CD4-positive, alpha-beta T cell (primary cell): Measurements from ENCODE around the gene B3GALT2. TPM values are rescaled to one million over a fixed set of nuclear protein-coding genes. Genes with fewer than 3 reads are reported as not detected.

Source experiments
- ATAC-seq: fragments of 200-7000 bp; cut with Tn5 transposase; one replicate; pipeline ENCODE4 v1.10.0; 2022; ENCODE audit warnings: mild to moderate bottlenecking; ENCODE audit not compliant: poor library complexity
- CTCF ChIA-PET: fragments of 350-600 bp; sonication (Branson Sonifier 250); formaldehyde crosslinking; loops from one replicate; lab custom pipeline; 2021; ENCODE audit warnings: antibody characterized with exemption, inconsistent platforms; lab: Charles Lee
- POLR2A ChIA-PET: fragments of 350-600 bp; sonication (Branson Sonifier 250); formaldehyde crosslinking; loops from one replicate; lab custom pipeline; 2021; ENCODE audit warnings: antibody characterized with exemption, inconsistent platforms; lab: Charles Lee
- DNase-seq, 14 experiments: peaks; one replicate each; pipeline ENCODE4 v3.0.0-alpha.2; 2013 to 2020; ENCODE audit warnings: mixed read lengths in 2 of 14
- H3K27ac ChIP-seq, 2 donors: one replicate each; pipeline versions ENCODE4 v1.5.1 to v1.7.0; 2013; ENCODE audit warnings: low read length in 2 of 2, low read depth in 1 of 2, mild to moderate bottlenecking in 1 of 2
- H3K27me3 ChIP-seq, 2 experiments: 1 replicate in 1 of 2; 2 replicates in 1 of 2; pipeline versions ENCODE4 v1.6.1 to v1.7.0; 2013; ENCODE audit warnings: low read length in 2 of 2, control low read depth in 1 of 2, mild to moderate bottlenecking in 1 of 2, moderate library complexity in 1 of 2; ENCODE audit not compliant: insufficient read depth in 2 of 2, control insufficient read depth in 1 of 2
- H3K36me3 ChIP-seq: one replicate; pipeline ENCODE4 v1.6.1; 2013; ENCODE audit warnings: low read length, control low read depth; ENCODE audit not compliant: insufficient read depth
- H3K4me1 ChIP-seq: one replicate; pipeline ENCODE4 v1.6.1; 2013; ENCODE audit warnings: low read length, control low read depth; ENCODE audit not compliant: insufficient read depth
- H3K4me3 ChIP-seq: one replicate; pipeline ENCODE4 v1.5.1; 2013; ENCODE audit warnings: mild to moderate bottlenecking, low read length, moderate library complexity
- H3K9me3 ChIP-seq, 2 experiments: 1 replicate in 1 of 2; 2 replicates in 1 of 2; pipeline versions ENCODE4 v1.6.1 to v1.7.0; 2013; ENCODE audit warnings: low read length in 2 of 2, mild to moderate bottlenecking in 2 of 2, control low read depth in 1 of 2, moderate library complexity in 1 of 2; ENCODE audit not compliant: control insufficient read depth in 1 of 2, insufficient read depth in 1 of 2
- H3K27ac Mint-ChIP-seq: one replicate; pipeline ENCODE4 v1.8.0; 2020; ENCODE audit warnings: mixed read lengths
- H3K27me3 Mint-ChIP-seq: one replicate; pipeline ENCODE4 v1.8.0; 2021; ENCODE audit warnings: mixed read lengths
- H3K36me3 Mint-ChIP-seq: one replicate; pipeline ENCODE4 v1.8.0; 2021; ENCODE audit warnings: low read depth, mixed read lengths
- H3K4me1 Mint-ChIP-seq: one replicate; pipeline ENCODE4 v1.8.0; 2021; ENCODE audit warnings: low read depth, mixed read lengths
- H3K4me3 Mint-ChIP-seq: one replicate; pipeline ENCODE4 v1.8.0; 2020; ENCODE audit warnings: mild to moderate bottlenecking, mixed read lengths
- H3K9me3 Mint-ChIP-seq: one replicate; pipeline ENCODE4 v1.8.0; 2020; ENCODE audit warnings: mixed read lengths
- intact Hi-C, 2 experiments: fragments of 100-400 bp; cut with DNase I in 1 of 2; cut with micrococcal nuclease in 1 of 2; formaldehyde crosslinking; loops; one replicate each; pipeline versions ENCODE4 v1.15.1 to v1.9.0; 2023 to 2025; cut with DNase I, micrococcal nuclease
- total RNA-seq, 174 experiments: library from RNA in 2 of 174; stranded (reverse) in 2 of 174; gene quantifications; one replicate each; pipeline ENCODE4 v1.2.3 and lab custom pipeline; 2021 to 2026
- TF ChIP-seq, protein P1 (sequence below): fragments of 200-600 bp; IDR thresholded peaks from one replicate; pipeline ENCODE4 v1.8.0; 2022; ENCODE audit warnings: antibody characterized with exemption, mild to moderate bottlenecking

Gene B3GALT2
- total RNA-seq, 2 experiments from 2014 or later, result 0.22 to 0.25 TPM

DNA sequence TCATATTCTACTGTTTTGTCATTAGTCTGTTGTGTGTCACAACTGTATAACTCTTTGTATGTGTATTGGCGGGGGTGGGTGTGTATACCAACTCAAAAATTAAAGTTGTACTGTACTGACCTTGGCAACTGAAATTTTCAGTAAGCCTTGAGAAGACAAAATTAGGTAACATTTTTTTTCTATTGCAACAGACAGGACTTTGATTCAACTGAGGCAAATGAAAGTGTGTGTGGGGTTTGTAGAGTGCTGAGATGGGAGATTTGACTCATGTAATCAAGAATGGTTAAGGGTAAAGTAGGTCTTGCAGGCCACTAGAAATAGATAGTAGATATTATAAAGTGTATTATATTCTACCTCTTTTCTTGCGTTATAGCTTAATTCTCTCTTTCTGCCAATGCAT lies 14.6 kb upstream of the B3GALT2 start:
- intact Hi-C loops, result no loop called here
- DNase-seq (no peak), ATAC-seq (no peak)
- Histone ChIP-seq H3K4me1 (no peaks in the 10 kb centered on the region), H3K27ac (no peak overlapping the region), H3K4me3 (no peak overlapping the region), H3K36me3 (peaks cover 9% of the 10 kb centered on the region), H3K27me3 (no peaks in the 10 kb centered on the region), H3K9me3 (no peaks in the 10 kb centered on the region)
- ChIA-PET POLR2A (interaction anchor here (0.9 kb wide), 1 partner anchor 11 kb away, joined by 3 read pairs; no protein-coding TSS in a partner anchor), CTCF (no interaction called here)
- Mint-ChIP-seq H3K27ac (no peak overlapping the region), H3K36me3 (peaks cover 74% of the 10 kb centered on the region), H3K4me1 (peaks cover 50% of the 10 kb centered on the region), H3K9me3 (peaks cover 4% of the 10 kb centered on the region), H3K4me3 (no peak overlapping the region), H3K27me3 (no peaks in the 10 kb centered on the region)
- TF ChIP-seq, protein P1, sequence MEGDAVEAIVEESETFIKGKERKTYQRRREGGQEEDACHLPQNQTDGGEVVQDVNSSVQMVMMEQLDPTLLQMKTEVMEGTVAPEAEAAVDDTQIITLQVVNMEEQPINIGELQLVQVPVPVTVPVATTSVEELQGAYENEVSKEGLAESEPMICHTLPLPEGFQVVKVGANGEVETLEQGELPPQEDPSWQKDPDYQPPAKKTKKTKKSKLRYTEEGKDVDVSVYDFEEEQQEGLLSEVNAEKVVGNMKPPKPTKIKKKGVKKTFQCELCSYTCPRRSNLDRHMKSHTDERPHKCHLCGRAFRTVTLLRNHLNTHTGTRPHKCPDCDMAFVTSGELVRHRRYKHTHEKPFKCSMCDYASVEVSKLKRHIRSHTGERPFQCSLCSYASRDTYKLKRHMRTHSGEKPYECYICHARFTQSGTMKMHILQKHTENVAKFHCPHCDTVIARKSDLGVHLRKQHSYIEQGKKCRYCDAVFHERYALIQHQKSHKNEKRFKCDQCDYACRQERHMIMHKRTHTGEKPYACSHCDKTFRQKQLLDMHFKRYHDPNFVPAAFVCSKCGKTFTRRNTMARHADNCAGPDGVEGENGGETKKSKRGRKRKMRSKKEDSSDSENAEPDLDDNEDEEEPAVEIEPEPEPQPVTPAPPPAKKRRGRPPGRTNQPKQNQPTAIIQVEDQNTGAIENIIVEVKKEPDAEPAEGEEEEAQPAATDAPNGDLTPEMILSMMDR, result no peak

DNA sequence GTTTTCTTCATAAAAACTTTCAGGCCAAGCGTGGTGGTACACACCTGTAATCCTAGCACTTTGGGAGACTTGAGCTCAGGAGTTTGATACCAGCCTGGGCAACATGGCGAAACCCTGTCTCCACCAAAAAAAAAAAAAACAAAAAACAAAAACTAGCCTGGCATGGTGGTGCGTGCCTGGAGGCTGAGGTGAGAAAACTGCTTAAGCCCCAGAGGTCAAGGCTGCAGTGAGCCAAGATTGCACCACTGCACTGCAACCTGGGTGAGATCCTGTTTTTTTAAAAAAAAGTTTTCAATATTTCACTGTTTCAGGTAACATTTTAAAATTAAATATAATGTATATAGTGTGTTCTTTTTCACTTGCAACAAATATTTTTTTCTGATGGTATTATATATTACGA lies 13.5 kb upstream of the B3GALT2 start:
- peaks cover 53% of the 10 kb centered on the region for H3K4me1 Mint-ChIP-seq
- POLR2A ChIA-PET, result no interaction called here

DNA sequence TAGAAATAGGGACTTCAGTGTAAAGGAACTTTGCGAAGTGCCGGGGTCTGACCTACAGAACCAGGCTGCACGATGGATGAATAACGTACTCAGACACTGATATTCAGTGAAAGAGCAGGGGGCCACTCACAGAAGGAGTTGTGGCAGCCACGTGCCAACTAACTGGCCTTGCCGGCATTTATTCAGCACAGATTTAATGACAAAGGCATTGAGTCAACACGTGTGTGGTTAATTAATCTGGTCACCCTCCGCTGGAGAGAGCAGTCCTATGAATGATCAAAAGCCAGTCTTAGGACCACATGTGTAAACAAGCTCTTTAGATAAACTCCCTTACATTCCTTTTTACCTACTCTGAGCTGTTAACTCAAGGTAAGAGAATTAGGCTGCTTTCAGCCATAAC lies 6.2 kb upstream of the B3GALT2 start:
- DNase-seq (no peak), ATAC-seq (no peak)
- Histone ChIP-seq H3K9me3 (peaks cover 0 to 8% of the 10 kb centered on the region in 2 experiments), H3K4me1 (peaks cover 4% of the 10 kb centered on the region), H3K27me3 (no peaks in the 10 kb centered on the region), H3K27ac (no peak overlapping the region), H3K36me3 (no peaks in the 10 kb centered on the region), H3K4me3 (no peak overlapping the region)
- ChIA-PET POLR2A (no interaction called here), CTCF (no interaction called here)
- H3K36me3 Mint-ChIP-seq, result peaks cover 57% of the 10 kb centered on the region
- H3K4me3 Mint-ChIP-seq, result no peak overlapping the region
- no peaks in the 10 kb centered on the region for H3K27me3 Mint-ChIP-seq
- no peak overlapping the region for H3K27ac Mint-ChIP-seq
- intact Hi-C loops, result no loop called here
- TF ChIP-seq, protein P1, result no peak
- H3K9me3 Mint-ChIP-seq, result peaks cover 2% of the 10 kb centered on the region
- peaks cover 76% of the 10 kb centered on the region for H3K4me1 Mint-ChIP-seq

More for the DNA sequence above, 13.5 kb upstream of the B3GALT2 start:
- H3K27ac Mint-ChIP-seq, result no peak overlapping the region
- H3K36me3 Mint-ChIP-seq, result peaks cover 72% of the 10 kb centered on the region
- Histone ChIP-seq H3K4me3 (no peak overlapping the region), H3K27me3 (no peaks in the 10 kb centered on the region), H3K27ac (no peak overlapping the region), H3K36me3 (no peaks in the 10 kb centered on the region), H3K4me1 (no peaks in the 10 kb centered on the region), H3K9me3 (no peaks in the 10 kb centered on the region)
- H3K9me3 Mint-ChIP-seq, result no peaks in the 10 kb centered on the region
- ATAC-seq, result no peak
- CTCF ChIA-PET, result no interaction called here
- TF ChIP-seq, protein P1, result no peak
- DNase-seq, result no peak
- H3K27me3 Mint-ChIP-seq, result no peaks in the 10 kb centered on the region
- H3K4me3 Mint-ChIP-seq, result no peak overlapping the region
- intact Hi-C loops, result no loop called here
